Stimulated activated CD8-positive, alpha-beta memory T cell treated with anti-CD3 and anti-CD28 coated beads, Interleukin-4, amount 100 ng/mL, for 1 hour (primary cell): ENCODE results near the gene TRABD2B.

ENCODE experiments used
- DNase-seq, 2 donors: peaks; one replicate each; pipeline ENCODE4 v3.0.0-alpha.2; 2020; ENCODE audit warnings: low read depth in 2 of 2, low spot score in 1 of 2

The TRABD2B gene

DNA sequence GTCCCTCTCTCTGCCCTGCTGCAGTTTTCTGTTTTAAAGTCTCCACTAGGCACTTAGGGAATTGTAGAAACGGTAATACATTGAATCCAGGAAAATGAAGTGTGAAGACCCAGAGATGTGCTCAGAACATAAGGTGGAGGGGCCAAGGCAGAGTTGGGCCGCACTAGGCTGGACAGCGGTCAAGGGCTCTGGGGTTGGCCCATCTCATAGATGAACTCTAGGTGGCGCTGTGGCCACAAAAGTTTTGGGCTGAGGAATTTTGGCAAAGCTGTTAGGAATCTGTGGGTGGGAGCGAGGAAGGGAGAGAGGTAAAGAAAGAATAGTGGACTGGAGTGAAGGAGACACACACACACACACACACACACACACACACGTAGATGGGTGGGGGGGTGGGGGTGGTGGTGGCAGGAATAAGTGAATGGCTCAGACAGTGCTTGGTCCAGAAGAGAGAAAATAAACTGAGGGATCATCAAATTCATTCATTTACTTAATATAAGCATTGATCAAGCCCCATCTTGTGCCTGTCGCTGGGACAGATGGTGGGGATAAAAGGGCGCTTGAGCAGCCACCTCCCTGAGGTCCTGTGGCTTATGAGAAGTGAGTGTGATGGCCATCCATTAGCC, 258.5 kb downstream of the TRABD2B start:
- no peak for DNase-seq

DNA sequence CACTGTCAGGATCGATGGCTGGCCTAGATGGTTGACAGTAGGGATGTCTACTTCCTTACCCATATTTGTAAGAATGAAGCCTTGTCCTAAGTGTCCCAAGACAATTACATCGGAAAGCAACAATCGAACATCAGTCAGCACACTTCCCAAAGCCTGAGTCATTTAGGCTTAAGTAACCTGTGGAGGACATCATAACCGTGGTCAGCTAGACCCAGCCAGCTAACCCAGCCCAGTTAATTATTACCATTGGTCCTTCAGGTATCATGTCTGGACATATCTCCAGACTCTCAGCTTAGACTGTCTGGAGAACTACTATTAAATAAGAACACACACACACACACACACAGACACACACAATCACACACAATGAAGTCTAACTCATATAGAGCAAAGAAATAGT, 264.7 kb downstream of the TRABD2B start:
- no peak for DNase-seq

DNA sequence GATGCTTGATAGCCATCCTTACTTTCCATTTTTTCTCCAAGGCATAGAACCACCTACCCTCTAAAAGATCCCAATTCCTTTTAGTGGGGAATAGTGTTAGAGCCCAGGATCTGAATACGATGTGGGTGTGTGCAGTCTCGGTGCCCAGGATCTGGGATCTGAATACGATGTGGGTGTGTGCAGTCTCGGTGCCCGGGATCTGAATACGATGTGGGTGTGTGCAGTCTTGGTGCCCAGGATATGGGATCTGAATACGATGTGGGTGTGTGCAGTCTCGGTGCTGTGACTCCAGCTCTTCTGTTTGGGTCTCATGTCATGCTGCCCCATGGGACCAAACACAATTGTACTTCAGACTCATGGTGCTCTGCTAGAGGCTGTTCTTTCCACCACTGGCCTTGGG, 265.5 kb downstream of the TRABD2B start:
- no peak for DNase-seq

DNA sequence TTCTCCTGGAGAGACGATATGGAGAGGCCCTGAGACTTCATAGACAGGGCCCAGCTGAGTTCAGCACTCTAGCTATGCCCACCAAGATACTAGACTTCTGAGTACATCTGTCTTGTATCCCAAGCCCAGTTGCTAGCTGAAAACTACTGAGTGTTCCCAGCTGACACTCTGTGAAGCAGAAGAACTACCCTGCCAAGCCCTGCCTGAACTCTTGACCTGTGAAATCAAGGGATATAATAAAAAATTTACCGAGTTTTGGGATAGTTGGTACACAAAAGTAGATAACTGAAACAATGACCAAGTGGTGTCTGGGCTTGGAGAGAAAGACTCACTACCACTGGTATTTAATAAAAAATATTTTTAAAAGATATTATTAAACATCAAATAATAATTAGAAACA, 267.5 kb downstream of the TRABD2B start:
- DNase-seq: no peak

DNA sequence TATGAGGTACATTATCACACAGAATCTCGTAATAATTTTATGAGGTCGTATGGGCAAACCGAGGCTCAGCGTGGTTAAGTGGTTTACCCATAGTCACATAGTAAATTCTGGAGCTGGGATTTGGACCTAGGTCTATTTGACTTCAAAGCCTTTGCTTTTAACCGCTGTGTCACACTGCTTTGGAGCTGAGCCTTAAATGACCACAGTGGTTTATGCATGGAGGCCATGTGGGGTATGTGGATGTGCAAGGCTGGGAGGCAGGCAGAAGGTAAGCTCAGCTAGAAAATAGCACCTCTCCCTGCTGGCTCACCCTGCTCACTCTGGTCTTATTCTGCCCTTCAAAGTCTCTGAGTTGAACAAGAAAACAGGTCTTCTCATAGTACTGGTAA, 269.5 kb downstream of the TRABD2B start:
- DNase-seq: no peak

DNA sequence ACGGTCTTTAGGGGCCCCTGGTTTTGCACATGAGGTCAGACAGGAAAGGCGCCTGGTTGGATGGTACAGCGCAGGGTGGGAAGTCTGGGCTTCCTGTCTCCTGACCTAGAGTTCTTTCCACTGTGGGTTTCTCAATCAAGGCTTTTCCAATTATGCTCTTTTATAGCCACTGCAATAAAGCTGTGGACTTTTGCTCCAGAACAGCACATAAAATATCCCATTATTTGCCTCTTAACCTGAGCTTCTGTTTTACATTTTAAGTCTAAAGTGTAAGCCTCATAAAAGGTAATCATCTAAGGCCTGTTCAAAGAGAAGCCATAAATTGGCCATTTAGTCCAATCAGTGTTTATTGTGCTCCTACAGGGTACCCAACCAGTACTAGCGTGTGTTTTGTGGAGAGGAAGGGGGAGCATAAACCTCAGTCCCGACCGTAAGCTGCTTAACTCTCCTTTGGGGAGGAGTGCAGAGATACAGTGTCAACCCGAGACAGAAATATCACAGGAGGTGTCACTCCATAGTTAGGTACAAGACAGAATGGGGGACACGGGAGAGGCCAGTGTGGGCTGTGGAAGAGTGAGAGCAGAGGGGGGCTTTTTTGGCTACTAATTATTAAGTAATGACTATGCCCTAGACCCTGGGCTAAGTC, 270.0 kb downstream of the TRABD2B start:
- no peak for DNase-seq

DNA sequence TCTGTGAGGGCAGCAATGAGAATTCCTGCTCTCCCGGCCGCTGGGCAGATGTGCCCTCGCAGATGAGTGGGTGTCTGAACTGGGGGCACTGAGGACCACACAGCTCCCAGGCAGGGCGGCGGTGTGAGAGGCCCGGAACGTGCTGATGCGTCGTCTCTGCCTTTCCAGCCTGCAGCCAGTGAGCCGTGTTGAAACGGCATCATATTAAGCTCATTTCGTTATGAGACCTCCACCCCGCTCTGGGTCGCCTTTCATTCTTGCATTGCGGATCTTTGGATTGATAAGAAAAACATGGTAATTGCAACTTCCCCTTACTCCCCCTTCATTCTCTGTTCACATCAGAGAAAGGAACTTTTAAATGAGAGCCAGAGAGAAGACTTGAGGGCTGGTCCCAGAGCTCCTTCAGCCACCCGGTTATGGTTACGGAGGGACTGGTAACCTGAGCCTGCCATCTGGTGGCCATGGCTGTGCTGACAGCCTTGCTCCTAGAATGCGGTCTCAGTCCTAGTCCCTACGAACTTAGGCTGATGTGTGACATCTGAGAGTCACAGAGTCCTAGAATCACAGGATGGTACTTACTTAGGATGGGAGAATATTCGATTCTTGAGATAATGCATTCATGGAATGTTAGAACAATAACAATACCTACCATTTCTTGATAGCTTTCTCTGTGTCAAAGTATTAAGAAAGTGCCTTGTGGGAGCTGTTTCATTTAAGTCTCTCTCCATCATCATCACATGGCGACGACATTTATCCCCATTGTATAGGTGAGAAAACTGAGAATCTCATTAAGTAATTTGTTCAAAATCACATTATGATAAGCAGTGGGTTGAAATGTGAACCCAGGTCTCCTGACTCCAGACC, 271.0 kb downstream of the TRABD2B start:
- peak; percentile 13 to 25 for DNase-seq

DNA sequence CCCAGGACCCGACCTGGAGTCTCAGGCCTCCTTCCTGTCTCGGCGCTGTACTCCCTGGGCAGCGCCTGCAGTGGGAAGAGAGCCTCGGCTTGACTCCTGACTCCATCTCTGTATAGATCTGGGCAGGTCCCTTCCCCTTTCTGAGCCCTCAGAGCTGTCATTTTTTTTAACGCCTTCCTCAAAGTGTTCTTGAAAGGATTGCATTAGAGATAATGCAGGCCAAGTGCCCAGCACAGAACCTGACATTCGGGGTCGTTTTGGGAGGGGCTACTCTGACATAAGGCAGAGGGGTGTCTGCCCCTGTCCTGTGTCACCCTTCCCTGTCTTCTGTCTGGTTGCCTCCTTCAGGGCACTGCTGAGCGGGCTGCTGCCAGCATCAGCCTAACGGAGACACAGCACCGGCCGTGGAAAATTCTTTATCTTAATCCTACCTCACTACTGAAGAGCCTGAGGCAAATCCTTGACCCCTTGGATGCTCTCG, 271.6 kb downstream of the TRABD2B start:
- no peak for DNase-seq

DNA sequence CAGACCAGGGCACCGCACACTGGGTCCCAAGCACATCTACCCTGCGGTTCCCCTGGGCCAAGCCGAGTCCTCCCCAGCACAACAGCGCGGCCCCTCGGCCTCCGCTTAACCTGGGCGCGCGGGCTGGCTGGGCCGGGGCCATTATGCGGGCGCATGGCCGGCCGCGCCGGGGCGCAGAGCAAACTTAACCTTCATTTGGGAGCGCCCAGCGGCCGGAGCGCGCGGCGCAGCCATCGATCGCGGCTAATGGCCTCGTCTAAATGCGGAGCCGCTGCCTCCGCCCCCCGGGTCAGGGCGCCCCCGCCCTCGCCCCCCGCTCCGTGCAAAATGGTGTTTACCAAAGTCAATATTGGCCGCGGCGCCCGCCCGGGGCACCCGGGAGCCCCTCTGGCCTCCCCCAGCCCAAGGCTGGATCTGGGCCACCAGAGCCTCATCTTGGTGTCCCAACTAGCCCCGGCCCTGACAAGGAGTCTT, 272.1 kb downstream of the TRABD2B start:
- DNase-seq: no peak

DNA sequence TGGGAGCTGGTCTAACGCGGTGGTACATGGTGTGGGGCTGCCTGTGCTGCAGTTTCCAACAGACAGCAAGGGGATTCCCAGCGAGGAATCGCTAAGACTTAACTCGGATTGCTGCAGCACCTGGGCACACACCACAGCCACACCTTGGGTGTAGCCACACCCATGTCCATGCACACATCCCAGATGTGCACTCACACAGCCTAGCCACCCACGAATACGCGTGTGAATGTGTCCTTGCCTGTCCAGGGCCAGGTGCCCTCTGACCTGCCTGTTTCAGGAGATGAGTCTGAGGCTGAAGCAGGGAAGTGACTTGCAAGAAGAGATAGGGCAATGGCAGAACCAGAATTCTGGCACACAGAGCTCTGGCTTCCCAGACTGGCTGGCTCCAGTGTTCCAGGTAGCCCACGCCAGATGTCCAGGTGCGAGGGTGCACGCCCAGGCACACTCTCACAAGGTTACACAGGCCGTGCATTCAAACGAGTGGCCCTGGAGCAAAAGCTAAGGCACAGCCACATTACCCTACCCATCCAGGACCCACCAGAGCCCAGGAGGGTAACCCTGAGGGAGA, 272.7 kb downstream of the TRABD2B start:
- no peak for DNase-seq

DNA sequence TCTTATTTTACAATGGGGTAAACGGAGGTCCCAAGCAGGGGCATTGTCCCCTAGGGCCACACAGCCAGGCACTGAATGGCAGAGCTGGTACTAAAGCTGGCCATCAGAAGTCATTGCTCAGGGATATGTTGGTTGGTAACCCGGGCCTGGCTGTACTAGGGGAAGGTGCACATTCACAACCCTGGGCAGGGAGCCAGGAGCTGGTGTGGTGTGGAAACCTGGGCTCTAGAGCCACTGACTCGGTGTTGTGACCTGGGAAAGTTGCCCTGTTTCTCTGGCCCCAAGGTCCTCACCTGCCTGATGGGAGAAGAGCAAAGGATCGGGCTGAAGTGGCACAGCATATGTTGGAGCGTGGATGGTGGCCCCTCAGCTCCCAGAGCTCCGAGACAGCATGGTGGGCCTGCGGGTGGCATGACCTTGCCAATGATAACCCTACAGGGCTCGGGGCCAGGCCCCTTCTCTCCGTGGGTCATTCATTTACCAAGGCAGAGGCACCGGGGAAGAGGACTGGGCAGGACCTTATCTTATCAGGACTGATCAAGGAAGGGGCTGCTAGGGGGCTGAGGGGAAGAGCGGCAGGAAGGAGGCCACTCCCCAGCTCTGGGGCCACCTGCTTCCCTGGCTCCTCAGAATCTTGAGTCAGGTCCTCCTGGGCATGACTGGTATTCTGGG, 274.1 kb downstream of the TRABD2B start:
- no peak for DNase-seq

DNA sequence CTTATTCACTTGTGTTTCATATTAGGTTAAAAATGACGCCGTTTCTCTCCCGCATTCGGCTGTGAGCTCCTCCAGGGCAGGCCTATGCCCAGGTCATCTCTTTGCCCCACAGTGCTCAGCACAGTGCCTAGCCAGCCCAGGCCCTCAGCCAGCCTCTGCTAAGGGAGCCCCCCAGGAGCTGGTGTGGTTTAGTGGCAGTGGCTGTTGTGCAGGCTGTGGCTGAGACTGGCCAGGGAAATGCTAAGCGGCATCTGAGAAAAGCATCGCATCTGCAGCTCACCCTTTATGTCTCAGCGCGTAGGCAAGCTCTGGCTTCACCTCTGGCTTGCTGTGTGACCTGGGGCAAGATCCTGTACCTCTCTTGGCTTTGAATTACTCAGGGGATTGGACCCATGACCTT, 275.1 kb downstream of the TRABD2B start:
- no peak for DNase-seq

DNA sequence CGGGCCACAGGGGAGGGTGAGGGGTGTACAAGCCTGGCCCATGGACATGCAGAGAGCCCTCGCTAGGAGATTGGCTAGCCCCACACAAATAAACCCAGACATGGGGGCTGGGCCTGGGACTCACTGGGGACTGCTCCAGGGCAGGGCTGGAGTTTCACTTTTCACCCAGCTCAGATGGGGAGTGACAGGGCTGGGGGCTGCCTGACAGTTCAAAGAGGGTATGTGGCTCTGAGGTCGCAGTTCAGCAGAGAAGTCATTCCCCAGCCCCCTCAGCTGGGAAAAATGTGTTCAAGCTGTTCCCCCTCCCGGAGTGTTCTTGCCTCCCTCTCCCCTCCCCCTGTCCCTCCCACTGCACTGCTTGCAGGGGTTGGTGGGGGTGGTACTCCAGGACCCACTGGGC, 277.1 kb downstream of the TRABD2B start:
- DNase-seq: no peak

DNA sequence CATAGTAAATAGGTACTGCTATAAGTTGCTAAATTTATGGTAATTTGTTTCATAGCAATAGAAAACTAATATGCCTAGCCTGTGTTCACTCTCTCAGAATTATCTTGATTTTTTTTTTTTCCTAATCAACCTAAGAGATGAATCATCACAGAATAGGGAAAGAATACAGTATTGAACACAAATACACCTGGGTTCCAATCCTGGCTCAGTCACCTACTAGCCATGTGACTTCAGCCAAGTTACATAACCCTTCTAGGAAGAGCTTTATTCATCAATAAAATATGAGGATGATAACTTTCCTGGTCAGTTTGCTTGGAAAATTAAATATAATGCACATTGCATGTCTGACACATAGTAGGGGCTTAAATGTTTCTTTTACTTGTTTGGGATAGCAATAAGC, 279.8 kb downstream of the TRABD2B start:
- no peak for DNase-seq

DNA sequence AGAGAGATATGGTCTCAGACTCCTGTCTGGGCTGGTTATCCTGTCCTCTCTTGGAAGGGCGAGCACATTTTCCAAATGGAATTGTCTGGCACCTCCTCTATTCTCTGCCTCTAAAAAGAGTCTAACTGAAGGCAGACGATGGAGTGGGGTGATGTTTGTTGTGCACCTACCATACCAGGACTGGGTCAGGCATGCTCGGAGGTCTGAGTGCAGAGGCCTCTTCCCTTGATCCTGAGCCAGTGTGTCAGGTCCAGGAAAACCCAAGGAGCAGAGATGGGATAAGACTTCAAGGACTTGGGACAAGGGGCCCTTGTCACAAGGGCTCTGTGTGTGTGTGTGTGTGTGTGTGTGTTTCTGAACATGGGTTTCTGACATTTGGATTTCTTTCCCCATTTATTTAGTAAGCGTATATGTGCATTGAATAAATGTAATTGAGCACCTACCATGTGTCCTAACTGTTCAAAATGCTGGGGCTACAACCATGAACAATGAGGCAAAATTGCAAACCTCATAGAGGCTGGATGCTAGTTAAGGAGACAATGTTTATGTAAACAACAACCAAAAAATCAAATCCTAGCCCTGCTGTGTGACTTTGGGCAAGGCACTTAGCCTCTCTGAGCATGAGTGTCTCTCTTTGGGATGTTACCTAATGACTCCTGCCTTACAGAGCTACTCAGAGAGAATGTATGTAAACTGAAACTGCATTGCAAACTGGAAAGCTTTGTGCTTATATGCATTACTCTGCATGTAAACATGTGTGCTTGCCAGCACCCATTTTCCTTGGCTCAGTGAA, 283.0 kb downstream of the TRABD2B start:
- no peak for DNase-seq

DNA sequence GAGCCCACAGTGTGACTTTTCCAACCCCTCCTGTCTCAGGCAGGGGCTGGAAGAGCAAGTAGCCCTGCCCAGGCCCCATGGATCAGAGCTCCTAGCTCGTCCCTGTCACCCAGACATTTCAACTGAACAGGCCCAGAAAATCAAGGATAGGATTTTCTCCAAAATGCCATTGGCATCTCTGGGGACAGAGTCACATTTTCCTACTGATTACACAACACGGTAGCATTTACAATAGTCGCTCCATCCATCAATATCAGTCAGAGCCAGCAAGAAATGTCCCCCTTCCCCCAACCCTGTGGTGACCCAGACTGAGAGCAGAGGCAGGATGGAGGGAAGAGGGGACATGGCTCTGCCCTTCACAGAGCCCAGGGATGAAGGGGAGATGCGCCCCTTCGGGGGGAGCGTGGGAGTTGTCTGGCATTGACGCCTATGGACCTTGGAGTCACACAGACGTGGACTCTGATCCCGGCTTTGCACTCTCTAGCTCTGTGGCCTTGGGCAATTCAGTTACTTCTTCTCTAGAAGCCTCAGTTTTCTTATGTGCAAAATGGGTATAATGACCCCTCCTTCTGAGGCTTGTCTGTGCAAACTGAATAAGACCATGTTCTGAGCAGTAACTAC, 283.7 kb downstream of the TRABD2B start:
- no peak for DNase-seq

DNA sequence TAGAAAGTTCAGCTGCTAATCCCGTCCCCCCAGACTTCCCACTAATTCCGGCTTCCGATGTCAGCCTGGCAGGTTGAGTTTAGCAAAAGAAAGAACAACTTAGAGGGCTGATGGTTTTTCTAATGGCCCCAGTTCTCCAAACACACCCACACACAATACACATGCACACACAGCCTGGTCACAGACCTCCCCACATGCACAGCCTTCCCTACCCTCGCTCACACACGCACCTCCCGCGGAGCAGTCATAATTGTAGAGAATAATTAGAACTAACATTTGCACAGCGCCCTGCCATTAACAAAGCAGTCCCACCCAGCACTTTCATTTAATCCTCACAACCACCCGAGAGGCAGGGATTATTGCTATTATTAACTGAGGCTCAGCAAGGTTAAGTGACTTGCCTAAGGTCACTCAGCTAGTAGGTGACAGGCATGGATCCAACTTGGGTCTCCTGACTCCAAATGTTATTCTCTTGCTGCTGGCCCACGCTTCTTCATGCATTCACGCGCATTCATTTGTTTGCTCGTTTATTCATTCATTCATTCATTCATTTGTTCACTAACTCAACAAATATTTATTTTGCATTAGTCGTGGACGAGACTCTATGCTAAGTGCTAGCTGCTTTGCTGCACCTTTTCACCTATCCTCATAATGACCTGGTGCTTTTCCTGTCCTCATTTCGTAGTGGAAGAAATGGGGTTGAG, 284.4 kb downstream of the TRABD2B start:
- DNase-seq: no peak

DNA sequence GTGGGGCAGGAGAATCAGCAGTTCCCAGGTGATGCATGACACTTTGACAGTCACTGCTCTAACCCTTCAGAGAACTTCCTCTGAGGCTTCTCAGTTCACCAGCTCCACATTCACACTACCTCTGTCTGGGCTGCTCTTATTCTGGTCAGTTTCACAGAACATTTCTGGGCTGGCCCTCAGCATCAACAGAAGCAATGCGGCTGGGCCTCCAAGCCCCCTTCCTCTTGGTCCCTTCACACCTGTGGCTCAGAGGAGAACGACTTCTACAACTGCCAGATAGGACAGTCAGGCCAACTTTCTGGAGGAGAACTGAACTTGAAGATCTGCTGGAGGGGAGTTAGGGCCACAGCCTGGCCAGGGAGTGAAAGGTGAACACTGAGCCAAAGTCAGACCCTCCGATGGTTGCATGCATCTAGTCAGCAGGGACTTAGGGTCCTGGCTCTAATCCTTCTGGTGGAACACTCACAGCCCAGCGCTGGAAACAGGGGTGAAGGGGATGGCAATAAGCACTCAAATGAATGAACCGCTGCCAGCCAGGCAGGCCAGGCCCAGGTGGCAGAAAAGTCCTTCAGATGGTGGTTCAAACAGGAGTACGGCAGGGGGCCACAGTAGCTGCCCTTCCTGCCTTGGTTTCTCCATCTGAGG, 285.2 kb downstream of the TRABD2B start:
- no peak for DNase-seq
